ELF-1 (cell line): ENCODE data around the gene SPACA4.
A peak's percentile ranks its signal among the peaks of the same experiment; 100 is the strongest.

Source experiments
- DNase-seq: peaks from one replicate; pipeline ENCODE4 v3.0.0-alpha.2; 2016; ENCODE audit warnings: low read depth, low spot score

Gene SPACA4

DNA sequence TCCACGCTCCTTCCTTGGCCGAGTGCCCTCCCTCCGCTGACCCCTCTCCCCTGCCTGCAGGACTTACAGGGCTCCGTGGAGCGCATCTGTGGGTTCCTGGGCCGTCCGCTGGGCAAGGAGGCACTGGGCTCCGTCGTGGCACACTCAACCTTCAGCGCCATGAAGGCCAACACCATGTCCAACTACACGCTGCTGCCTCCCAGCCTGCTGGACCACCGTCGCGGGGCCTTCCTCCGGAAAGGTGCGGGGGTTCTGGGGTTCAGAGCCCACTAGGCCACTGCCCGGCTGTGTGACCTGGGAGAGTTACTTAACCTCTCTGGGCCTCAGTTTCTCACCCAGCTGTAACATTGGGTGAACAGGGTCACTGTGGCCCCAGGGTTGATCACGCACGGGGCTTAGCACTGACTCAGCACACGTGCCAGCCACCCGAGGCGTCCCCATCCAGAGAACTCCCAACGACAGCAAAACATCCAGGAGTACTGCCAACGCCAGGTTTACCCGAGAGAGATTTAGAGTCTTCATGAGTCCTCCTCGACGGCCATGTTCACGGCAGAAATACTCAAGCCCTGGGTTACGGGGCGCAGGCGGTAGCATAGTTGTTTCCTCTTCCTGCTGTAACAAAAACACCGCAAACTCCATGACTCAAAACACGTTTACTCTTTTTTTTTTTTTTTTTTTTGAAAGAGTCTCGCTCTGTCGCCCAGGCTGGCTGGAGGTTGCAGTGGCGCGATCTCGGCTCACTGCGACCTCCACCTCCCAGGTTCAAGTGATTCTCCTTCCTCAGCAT lies 9.7 kb upstream of the SPACA4 start:
- DNase-seq = no peak

GRCh38 chr19:48598996-48599700 lies 7.4 kb upstream of the SPACA4 start:
- DNase-seq = no peak

DNA sequence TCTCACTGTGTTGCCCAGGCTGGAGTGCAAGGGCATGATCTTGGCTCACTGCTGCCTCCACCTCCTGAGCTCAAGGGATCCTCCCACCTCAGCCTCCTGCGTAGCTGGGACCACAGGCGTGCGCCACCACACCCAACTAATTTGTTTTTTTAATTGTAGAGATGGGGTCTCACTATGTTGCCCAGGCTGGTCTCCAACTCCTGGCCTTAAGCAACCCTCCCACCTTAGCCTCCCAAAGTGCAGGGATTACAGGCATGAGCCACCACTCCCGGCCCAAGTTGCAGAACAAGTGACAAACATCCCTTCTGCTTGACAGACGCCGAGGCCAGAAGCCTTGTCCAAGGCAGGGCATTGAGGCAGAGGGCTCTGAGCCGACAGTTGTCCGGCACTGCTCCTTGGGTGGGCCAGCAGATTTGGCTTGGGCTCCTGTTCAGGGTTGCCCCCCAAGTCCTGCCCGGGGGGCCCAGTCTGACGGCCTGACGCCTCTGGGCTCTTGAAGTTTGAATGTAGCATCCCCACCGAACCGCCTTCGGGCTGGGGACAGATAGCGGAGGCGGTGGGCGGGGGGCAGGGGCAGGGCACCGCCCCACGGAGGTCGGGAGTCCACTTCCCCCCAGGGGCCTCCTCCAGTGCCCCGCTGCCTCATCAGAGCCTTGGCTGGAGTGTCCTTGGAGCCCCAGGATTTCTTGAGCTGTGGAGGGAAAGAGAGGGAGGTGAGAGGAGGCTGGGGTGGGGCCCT lies 5.7 kb upstream of the SPACA4 start:
- no peak for DNase-seq

GRCh38 chr19:48603001-48603400 lies 3.5 kb upstream of the SPACA4 start:
- DNase-seq = no peak

GRCh38 chr19:48603449-48603848 lies 3.1 kb upstream of the SPACA4 start:
- DNase-seq = no peak

GRCh38 chr19:48603850-48604249 lies 2.7 kb upstream of the SPACA4 start:
- no peak for DNase-seq

DNA sequence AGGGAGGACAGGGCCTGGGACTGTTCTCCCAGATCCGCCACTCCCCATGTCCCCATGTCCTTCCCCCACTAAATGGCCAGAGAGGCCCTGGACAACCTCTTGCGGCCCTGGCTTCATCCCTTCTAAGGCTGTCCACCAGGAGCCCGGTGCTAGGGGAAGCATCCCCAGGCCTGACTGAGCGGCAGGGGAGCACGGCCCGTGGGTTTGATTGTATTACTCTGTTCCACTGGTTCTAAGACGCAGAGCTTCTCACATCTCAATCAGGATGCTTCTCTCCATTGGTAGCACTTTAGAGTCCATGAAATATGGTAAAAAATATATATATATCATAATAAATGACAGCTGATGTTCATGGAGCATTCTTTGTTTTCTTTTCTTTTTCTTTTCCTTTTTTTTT lies 815 bp downstream of the SPACA4 start:
- DNase-seq = no peak

- peak; percentile 72 for DNase-seq
Measured at GRCh38 chr19:48608798-48609263, 2.3 kb downstream of the SPACA4 start.

- DNase-seq = no peak
Measured at GRCh38 chr19:48609571-48610108, 3.1 kb downstream of the SPACA4 start.

- no peak for DNase-seq
Measured at GRCh38 chr19:48611872-48612271, 5.3 kb downstream of the SPACA4 start.

- no peak for DNase-seq
Measured at GRCh38 chr19:48613024-48613851, 6.7 kb downstream of the SPACA4 start.

- DNase-seq = no peak
Measured at GRCh38 chr19:48613852-48614435, 7.4 kb downstream of the SPACA4 start.

- peak; percentile 78 for DNase-seq
Measured at GRCh38 chr19:48614436-48615230, 8.1 kb downstream of the SPACA4 start, which contains the start of gene FAM83E. TSS of gene FAM83E (minus strand) at chr19:48615076. CDS start at chr19:48613372, 1,704 bp downstream.

DNA sequence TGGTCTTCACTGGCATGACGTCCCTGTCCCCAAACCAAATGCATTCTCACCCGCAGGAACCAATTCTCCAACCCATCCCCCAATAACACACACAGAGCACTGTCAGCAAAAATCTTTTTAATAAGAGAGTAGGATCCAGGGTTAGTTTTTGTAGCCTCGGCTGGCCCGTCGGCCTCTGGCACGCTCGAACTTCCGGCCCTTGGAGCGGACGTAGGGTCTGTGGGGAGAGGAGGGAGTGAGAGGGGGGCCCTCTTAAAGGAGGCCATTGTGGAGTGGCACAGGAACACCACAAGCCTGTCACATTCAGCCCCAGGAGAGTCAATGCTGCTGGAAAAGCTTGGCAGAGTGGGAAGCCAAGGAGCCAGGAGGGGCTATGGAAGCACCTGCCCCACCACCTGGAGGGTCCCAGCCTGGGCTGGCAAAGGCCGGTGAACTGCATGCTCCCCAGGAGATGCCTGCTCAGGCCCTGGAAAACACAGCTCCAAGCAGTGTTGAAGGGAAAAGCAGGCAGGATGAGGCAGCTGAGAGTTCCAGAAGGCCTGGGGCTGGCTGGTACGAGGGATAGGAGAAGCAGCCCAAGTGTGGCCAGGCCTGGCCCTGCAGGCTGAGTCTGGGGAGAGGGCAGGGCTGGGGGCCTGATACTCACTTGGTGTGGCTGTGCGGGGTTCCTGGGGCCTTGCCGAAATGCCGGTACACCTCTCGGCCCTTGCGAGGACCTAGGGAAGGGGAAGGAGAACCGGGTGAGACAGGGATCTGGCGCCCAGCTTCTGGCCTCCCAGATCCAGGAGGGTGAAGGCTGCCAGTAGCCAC lies 8.9 kb downstream of the SPACA4 start:
- peak; percentile 30 for DNase-seq

GRCh38 chr19:48616041-48616436 lies 9.5 kb downstream of the SPACA4 start:
- no peak for DNase-seq

GRCh38 chr19:48616491-48617056 lies 10.0 kb downstream of the SPACA4 start:
- DNase-seq = no peak

- peak; percentile 39 for DNase-seq
Measured at GRCh38 chr19:48617146-48617937, 10.8 kb downstream of the SPACA4 start.
